Hepatocyte (in vitro differentiated cells): ENCODE results near the gene FAM221B. TPM values are rescaled to one million over a fixed set of nuclear protein-coding genes. Genes with fewer than 3 reads are reported as not detected.

Source experiments
- DNase-seq: peaks from one replicate; pipeline ENCODE4 v3.0.0-alpha.2; 2016; ENCODE audit warnings: low spot score
- H2AFZ ChIP-seq: fragments of 200-600 bp; sonication (generic); 2 replicates; pipeline ENCODE4 v1.6.0; 2016; ENCODE audit warnings: antibody characterized with exemption, mild to moderate bottlenecking
- H3K27ac ChIP-seq: fragments of 200-600 bp; sonication (generic); 2 replicates; pipeline ENCODE4 v1.5.1; 2016; ENCODE audit warnings: mild to moderate bottlenecking
- H3K27me3 ChIP-seq: fragments of 200-600 bp; sonication (generic); 2 replicates; pipeline ENCODE4 v1.6.1; 2016
- H3K36me3 ChIP-seq: fragments of 200-600 bp; sonication (generic); replicated peaks from 2 replicates; pipeline ENCODE4 v1.5.1; 2016; ENCODE audit warnings: low read depth; ENCODE audit not compliant: insufficient read depth
- H3K4me1 ChIP-seq: fragments of 200-600 bp; sonication (generic); 2 replicates; pipeline ENCODE4 v1.5.1; 2016; ENCODE audit warnings: mild to moderate bottlenecking, moderate library complexity; ENCODE audit not compliant: insufficient read depth
- H3K4me2 ChIP-seq: fragments of 200-600 bp; sonication (generic); 2 replicates; pipeline ENCODE4 v1.6.0; 2016
- H3K4me3 ChIP-seq: fragments of 200-600 bp; sonication (generic); 2 replicates; pipeline ENCODE4 v1.5.1; 2016; ENCODE audit warnings: mild to moderate bottlenecking
- H3K79me2 ChIP-seq: fragments of 200-600 bp; sonication (generic); 2 replicates; pipeline ENCODE4 v1.6.0; 2017; ENCODE audit warnings: mild to moderate bottlenecking
- H3K9me2 ChIP-seq: fragments of 200-600 bp; sonication (generic); replicated peaks from 2 replicates; pipeline ENCODE4 v1.6.0; 2017; ENCODE audit warnings: mild to moderate bottlenecking; ENCODE audit not compliant: insufficient read depth
- H3K9me3 ChIP-seq: fragments of 200-600 bp; sonication (generic); 2 replicates; pipeline ENCODE4 v1.5.1; 2016; ENCODE audit warnings: low read depth, mild to moderate bottlenecking
- H4K20me1 ChIP-seq: fragments of 200-600 bp; sonication (generic); 2 replicates; pipeline ENCODE4 v1.6.0; 2016; ENCODE audit warnings: mild to moderate bottlenecking; ENCODE audit not compliant: insufficient read depth, poor library complexity, severe bottlenecking
- EZH2 ChIP-seq: fragments of 200-600 bp; sonication (generic); IDR thresholded peaks from 2 replicates; pipeline ENCODE4 v1.6.1; 2016; ENCODE audit warnings: antibody characterized with exemption, mild to moderate bottlenecking, borderline replicate concordance
- EZH2phosphoT487 ChIP-seq: fragments of 200-600 bp; sonication (generic); IDR thresholded peaks from one replicate; pipeline ENCODE4 v1.6.1; 2018; ENCODE audit warnings: antibody characterized with exemption, mild to moderate bottlenecking, low read depth, moderate library complexity; ENCODE audit not compliant: unreplicated experiment, severe bottlenecking
- WGBS: methylation state at CpG from one replicate; pipeline ENCODE4 v1.1.6; 2016; ENCODE audit warnings: low lambda C conversion rate; ENCODE audit errors: missing lambda C conversion rate; 5-methylcytosine and 5-hydroxymethylcytosine counted together
- polyA plus RNA-seq: library from polyadenylated mRNA; unstranded; fragments of >200 nt; fragmentation: Nextera tagmentation; extraction: Ambion mirVana; gene quantifications from 2 replicates; pipeline ENCODE4 v1.2.1, GENCODE V29; 2016
- total RNA-seq: library from RNA; depleted of rRNA; stranded (reverse); fragments of >200 nt; gene quantifications from 2 replicates; pipeline ENCODE4 v1.2.3, GENCODE V29; 2014
- TF ChIP-seq, protein P1 (sequence below): fragments of 200-600 bp; sonication (generic); IDR thresholded peaks from 2 replicates; pipeline ENCODE4 v1.5.1; 2016; ENCODE audit warnings: antibody characterized with exemption, mild to moderate bottlenecking; ENCODE audit not compliant: poor library complexity

Gene FAM221B
- total and polyA plus RNA-seq, 2 experiments from 2014 or later: not detected

DNA sequence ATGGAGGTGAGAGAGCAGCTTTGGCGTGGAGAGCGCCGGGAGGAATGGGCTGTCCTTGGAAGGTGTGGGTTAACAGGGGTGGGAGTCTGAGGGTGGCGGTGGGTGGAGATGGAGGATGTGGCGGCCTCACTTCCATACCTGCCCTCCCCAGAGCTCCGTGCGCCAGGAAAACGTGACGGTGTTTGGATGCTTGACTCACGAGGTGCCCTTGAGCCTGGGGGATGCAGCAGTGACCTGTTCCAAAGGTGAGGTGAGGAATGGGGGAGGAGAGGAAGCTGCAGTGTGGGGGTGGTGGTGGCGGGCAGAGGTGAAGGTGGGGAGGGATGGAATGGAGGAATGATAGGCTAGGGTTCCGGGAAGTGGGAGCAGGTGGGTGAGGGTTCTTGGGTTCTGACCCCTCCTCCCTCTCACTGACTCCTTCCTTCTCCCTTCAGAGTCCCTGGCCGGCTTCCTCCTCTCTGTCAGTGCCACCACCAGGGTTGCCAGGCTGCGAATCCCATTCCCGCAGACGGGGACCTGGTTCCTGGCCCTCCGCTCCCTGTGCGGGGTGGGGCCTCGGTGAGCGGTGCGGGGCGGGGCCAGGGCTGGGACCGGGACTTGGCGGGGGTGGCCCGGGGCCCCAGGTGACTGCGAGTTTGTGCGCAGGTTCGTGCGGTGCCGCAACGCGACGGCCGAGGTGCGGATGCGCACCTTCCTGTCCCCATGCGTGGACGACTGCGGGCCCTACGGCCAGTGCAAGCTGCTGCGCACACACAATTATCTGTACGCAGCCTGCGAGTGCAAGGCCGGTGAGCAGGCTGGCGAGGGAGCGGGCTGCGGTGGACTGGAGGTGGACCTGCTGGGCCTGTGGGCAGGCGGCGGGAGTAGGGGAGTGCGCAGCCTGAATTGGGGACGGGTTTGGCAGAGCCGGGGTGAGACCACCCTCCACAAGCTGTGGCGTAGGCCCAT is 17.6 kb upstream of the FAM221B start:
- Histone ChIP-seq H3K4me3 (no peak overlapping the region), H4K20me1 (no peaks in the 10 kb centered on the region), H3K9me2 (no peaks in the 10 kb centered on the region), H3K4me2 (peak overlapping the region; percentile 68), H3K36me3 (no peaks in the 10 kb centered on the region), H3K79me2 (no peaks in the 10 kb centered on the region), H3K9me3 (no peaks in the 10 kb centered on the region), H3K4me1 (peaks cover 24% of the 10 kb centered on the region), H3K27ac (peak overlapping the region; percentile 74), H3K27me3 (no peaks in the 10 kb centered on the region), H2AFZ (no peak overlapping the region)
- peak; percentile 55 for DNase-seq
- TF ChIP-seq EZH2 (no peak), EZH2phosphoT487 (no peak)
- TF ChIP-seq, protein P1, sequence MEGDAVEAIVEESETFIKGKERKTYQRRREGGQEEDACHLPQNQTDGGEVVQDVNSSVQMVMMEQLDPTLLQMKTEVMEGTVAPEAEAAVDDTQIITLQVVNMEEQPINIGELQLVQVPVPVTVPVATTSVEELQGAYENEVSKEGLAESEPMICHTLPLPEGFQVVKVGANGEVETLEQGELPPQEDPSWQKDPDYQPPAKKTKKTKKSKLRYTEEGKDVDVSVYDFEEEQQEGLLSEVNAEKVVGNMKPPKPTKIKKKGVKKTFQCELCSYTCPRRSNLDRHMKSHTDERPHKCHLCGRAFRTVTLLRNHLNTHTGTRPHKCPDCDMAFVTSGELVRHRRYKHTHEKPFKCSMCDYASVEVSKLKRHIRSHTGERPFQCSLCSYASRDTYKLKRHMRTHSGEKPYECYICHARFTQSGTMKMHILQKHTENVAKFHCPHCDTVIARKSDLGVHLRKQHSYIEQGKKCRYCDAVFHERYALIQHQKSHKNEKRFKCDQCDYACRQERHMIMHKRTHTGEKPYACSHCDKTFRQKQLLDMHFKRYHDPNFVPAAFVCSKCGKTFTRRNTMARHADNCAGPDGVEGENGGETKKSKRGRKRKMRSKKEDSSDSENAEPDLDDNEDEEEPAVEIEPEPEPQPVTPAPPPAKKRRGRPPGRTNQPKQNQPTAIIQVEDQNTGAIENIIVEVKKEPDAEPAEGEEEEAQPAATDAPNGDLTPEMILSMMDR: no peak
- WGBS: 47% methylated on average over 22 of the region's 53 CpGs

DNA sequence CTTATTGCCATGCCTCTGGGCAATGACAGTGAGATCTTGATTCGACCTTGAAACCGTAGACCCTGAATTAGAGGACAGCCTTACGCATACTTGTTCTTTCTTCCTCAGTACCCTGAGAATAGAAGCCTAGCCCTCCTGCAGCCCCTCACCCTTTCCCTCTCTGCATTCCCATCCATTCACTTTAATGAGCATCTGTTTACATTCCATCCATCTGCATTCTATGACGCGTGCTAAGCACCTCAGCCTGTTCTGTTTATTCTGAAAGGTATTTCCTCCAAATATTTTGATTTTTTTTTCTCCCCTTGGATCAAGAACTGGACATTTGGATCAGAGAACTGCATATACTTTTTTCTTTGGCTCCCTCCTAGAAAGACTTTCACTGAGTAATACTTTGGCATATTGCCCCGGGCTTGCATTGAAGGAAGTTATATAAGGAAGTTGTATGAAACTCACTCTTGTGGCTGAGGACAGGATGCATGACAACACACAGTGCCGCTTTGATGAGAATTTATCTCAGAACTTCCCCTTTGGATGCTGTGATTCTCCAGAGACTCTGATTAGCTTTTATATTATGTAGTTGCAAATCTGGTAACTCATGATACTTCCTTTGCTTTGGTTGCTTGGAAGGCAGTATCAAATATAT is 16.2 kb upstream of the FAM221B start:
- 46% methylated on average over 7 of the region's 7 CpGs for WGBS
- peak; percentile 76 for DNase-seq

DNA sequence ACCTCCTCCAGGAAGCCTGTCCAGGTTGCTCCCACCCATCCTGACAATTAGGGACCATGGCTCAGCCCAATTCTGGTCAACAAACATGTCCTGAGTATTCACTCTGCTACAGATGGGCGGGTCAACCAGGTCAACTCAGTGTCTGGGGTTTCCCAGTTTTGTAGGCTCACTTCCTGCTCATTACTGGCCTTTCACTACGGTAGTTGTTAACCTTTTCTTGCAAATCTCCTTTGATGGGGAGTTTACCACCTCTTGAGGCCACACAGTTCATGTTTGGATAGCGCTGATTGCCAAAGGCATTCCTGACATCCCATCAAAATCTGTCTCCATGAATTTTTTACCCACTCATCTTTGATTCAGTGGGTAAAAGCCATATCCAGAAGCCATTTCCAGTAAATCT is 14.3 kb upstream of the FAM221B start:
- H2AFZ ChIP-seq: no peak overlapping the region
- TF ChIP-seq, protein P1: no peak
- TF ChIP-seq EZH2: no peak
- TF ChIP-seq EZH2phosphoT487: no peak
- H3K9me3 ChIP-seq: no peaks in the 10 kb centered on the region
- H3K27ac ChIP-seq: no peak overlapping the region
- 94% methylated on average over 3 of the region's 3 CpGs for WGBS
- H3K4me1 ChIP-seq: peaks cover 24% of the 10 kb centered on the region
- H3K4me3 ChIP-seq: no peak overlapping the region
- H4K20me1 ChIP-seq: no peaks in the 10 kb centered on the region
- H3K27me3 ChIP-seq: no peaks in the 10 kb centered on the region
- H3K79me2 ChIP-seq: no peaks in the 10 kb centered on the region
- no peaks in the 10 kb centered on the region for H3K36me3 ChIP-seq
- DNase-seq: no peak
- no peak overlapping the region for H3K4me2 ChIP-seq
- no peaks in the 10 kb centered on the region for H3K9me2 ChIP-seq

More for the DNA sequence above, 16.2 kb upstream of the FAM221B start:
- Histone ChIP-seq H2AFZ (no peak overlapping the region), H3K4me2 (no peak overlapping the region), H3K9me2 (no peaks in the 10 kb centered on the region), H3K79me2 (no peaks in the 10 kb centered on the region), H3K27ac (peak overlapping the region; percentile 74), H3K36me3 (no peaks in the 10 kb centered on the region), H3K4me3 (no peak overlapping the region), H3K9me3 (no peaks in the 10 kb centered on the region), H4K20me1 (no peaks in the 10 kb centered on the region), H3K4me1 (peaks cover 24% of the 10 kb centered on the region), H3K27me3 (no peaks in the 10 kb centered on the region)
- TF ChIP-seq EZH2 (no peak), EZH2phosphoT487 (no peak)
- TF ChIP-seq, protein P1: no peak
